Measurements from ENCODE around the gene SRPK2.
"Not testable (repeated sequence)": the region's sequence is repeated elsewhere in the genome, so short reads cannot be mapped to it uniquely, and the experiment has no call there.

DNA sequence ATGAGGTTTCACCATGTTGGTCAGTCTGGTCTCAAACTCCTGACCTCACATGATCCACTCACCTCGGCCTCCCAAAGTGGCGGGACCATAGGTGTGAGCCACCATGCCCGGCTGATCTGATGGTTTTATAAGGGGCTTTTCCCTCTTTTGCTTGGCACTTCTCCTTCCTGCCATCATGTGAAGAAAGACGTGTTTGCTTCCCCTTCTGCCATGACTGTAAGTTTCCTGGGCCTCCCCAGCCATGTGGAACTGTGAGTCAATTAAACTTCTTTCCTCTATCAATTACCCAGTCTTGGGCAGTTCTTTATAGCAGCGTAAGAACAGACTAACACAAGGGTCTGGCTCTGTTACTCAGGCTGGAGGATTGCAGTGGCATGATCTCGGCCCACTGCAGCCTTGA is 48.6 kb upstream of the SRPK2 start:
- TF ChIP-seq, protein P1, sequence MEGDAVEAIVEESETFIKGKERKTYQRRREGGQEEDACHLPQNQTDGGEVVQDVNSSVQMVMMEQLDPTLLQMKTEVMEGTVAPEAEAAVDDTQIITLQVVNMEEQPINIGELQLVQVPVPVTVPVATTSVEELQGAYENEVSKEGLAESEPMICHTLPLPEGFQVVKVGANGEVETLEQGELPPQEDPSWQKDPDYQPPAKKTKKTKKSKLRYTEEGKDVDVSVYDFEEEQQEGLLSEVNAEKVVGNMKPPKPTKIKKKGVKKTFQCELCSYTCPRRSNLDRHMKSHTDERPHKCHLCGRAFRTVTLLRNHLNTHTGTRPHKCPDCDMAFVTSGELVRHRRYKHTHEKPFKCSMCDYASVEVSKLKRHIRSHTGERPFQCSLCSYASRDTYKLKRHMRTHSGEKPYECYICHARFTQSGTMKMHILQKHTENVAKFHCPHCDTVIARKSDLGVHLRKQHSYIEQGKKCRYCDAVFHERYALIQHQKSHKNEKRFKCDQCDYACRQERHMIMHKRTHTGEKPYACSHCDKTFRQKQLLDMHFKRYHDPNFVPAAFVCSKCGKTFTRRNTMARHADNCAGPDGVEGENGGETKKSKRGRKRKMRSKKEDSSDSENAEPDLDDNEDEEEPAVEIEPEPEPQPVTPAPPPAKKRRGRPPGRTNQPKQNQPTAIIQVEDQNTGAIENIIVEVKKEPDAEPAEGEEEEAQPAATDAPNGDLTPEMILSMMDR (IDR thresholded peaks at IDR 0.05; ENCODE audit: insufficient read depth, low read depth, low read length): not testable (repeated sequence)
- not testable (repeated sequence) for TF ChIP-seq EZH2 (IDR thresholded peaks at IDR 0.05; ENCODE audit: insufficient read depth, low read length)

Measured in astrocyte (in vitro differentiated cells and primary cell).